Uterus (tissue), 2 donors: ENCODE data around the gene DDX41.

Experiments
- CTCF ChIP-seq, 4 experiments: fragments of 200-600 bp in 2 of 4; fragments of 450-650 bp in 2 of 4; sonication (generic) in 2 of 4; IDR thresholded peaks; one replicate each; pipeline ENCODE4 v1.5.1; 2016 to 2019; ENCODE audit warnings: antibody characterized with exemption in 4 of 4, mild to moderate bottlenecking in 2 of 4, moderate library complexity in 1 of 4
- POLR2A ChIP-seq, 2 donors: fragments of 450-650 bp; IDR thresholded peaks; one replicate each; pipeline ENCODE4 v1.6.1; 2016; ENCODE audit warnings: antibody characterized with exemption in 2 of 2, mild to moderate bottlenecking in 1 of 2, moderate library complexity in 1 of 2

GRCh38 chr5:177557041-177557647 is 40.4 kb upstream of the DDX41 start:
- TF ChIP-seq CTCF (IDR thresholded peaks at IDR 0.05) = no peak
- no peak for TF ChIP-seq POLR2A (IDR thresholded peaks at IDR 0.05)
